Hepatocyte (in vitro differentiated cells): ENCODE results near the gene DPP10. TPM values are rescaled to one million over a fixed set of nuclear protein-coding genes. Genes with fewer than 3 reads are reported as not detected.

Source experiments
- DNase-seq: peaks from one replicate; pipeline ENCODE4 v3.0.0-alpha.2; 2016; ENCODE audit warnings: low spot score
- H2AFZ ChIP-seq: fragments of 200-600 bp; sonication (generic); 2 replicates; pipeline ENCODE4 v1.6.0; 2016; ENCODE audit warnings: antibody characterized with exemption, mild to moderate bottlenecking
- H3K27ac ChIP-seq: fragments of 200-600 bp; sonication (generic); 2 replicates; pipeline ENCODE4 v1.5.1; 2016; ENCODE audit warnings: mild to moderate bottlenecking
- H3K27me3 ChIP-seq: fragments of 200-600 bp; sonication (generic); 2 replicates; pipeline ENCODE4 v1.6.1; 2016
- H3K36me3 ChIP-seq: fragments of 200-600 bp; sonication (generic); replicated peaks from 2 replicates; pipeline ENCODE4 v1.5.1; 2016; ENCODE audit warnings: low read depth; ENCODE audit not compliant: insufficient read depth
- H3K4me1 ChIP-seq: fragments of 200-600 bp; sonication (generic); 2 replicates; pipeline ENCODE4 v1.5.1; 2016; ENCODE audit warnings: mild to moderate bottlenecking, moderate library complexity; ENCODE audit not compliant: insufficient read depth
- H3K4me2 ChIP-seq: fragments of 200-600 bp; sonication (generic); 2 replicates; pipeline ENCODE4 v1.6.0; 2016
- H3K4me3 ChIP-seq: fragments of 200-600 bp; sonication (generic); 2 replicates; pipeline ENCODE4 v1.5.1; 2016; ENCODE audit warnings: mild to moderate bottlenecking
- H3K79me2 ChIP-seq: fragments of 200-600 bp; sonication (generic); 2 replicates; pipeline ENCODE4 v1.6.0; 2017; ENCODE audit warnings: mild to moderate bottlenecking
- H3K9me2 ChIP-seq: fragments of 200-600 bp; sonication (generic); replicated peaks from 2 replicates; pipeline ENCODE4 v1.6.0; 2017; ENCODE audit warnings: mild to moderate bottlenecking; ENCODE audit not compliant: insufficient read depth
- H3K9me3 ChIP-seq: fragments of 200-600 bp; sonication (generic); 2 replicates; pipeline ENCODE4 v1.5.1; 2016; ENCODE audit warnings: low read depth, mild to moderate bottlenecking
- H4K20me1 ChIP-seq: fragments of 200-600 bp; sonication (generic); 2 replicates; pipeline ENCODE4 v1.6.0; 2016; ENCODE audit warnings: mild to moderate bottlenecking; ENCODE audit not compliant: insufficient read depth, poor library complexity, severe bottlenecking
- EZH2 ChIP-seq: fragments of 200-600 bp; sonication (generic); IDR thresholded peaks from 2 replicates; pipeline ENCODE4 v1.6.1; 2016; ENCODE audit warnings: antibody characterized with exemption, mild to moderate bottlenecking, borderline replicate concordance
- EZH2phosphoT487 ChIP-seq: fragments of 200-600 bp; sonication (generic); IDR thresholded peaks from one replicate; pipeline ENCODE4 v1.6.1; 2018; ENCODE audit warnings: antibody characterized with exemption, mild to moderate bottlenecking, low read depth, moderate library complexity; ENCODE audit not compliant: unreplicated experiment, severe bottlenecking
- WGBS: methylation state at CpG from one replicate; pipeline ENCODE4 v1.1.6; 2016; ENCODE audit warnings: low lambda C conversion rate; ENCODE audit errors: missing lambda C conversion rate; 5-methylcytosine and 5-hydroxymethylcytosine counted together
- polyA plus RNA-seq: library from polyadenylated mRNA; unstranded; fragments of >200 nt; fragmentation: Nextera tagmentation; extraction: Ambion mirVana; gene quantifications from 2 replicates; pipeline ENCODE4 v1.2.1, GENCODE V29; 2016
- total RNA-seq: library from RNA; depleted of rRNA; stranded (reverse); fragments of >200 nt; gene quantifications from 2 replicates; pipeline ENCODE4 v1.2.3, GENCODE V29; 2014
- TF ChIP-seq, protein P1 (sequence below): fragments of 200-600 bp; sonication (generic); IDR thresholded peaks from 2 replicates; pipeline ENCODE4 v1.5.1; 2016; ENCODE audit warnings: antibody characterized with exemption, mild to moderate bottlenecking; ENCODE audit not compliant: poor library complexity

DPP10 gene
- total and polyA plus RNA-seq, 2 experiments from 2014 or later: 5.0 to 15.7 TPM

DNA sequence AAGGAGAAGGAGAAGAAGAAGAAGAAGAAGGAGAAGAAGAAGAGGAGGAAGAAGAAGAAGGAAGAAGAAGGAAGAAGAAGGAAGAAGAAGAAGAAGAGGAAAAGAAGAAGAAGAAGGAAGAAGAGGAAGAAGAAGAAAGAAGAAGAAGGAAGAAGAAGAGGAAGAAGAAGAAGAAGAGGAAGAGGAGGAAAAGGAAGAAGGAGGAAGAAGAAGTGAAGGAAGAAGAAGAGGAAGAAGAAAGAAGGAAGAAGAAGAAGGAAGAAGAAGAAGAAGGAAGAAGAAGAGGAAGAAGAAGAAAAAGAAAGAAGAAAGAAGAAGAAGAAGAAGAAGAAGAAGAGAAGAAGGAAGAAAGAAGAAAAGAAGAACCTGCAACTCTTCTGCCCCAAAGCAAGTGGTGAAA lies 942.0 kb downstream of the DPP10 start:
- Histone ChIP-seq H3K27me3 (no peaks in the 10 kb centered on the region), H3K9me2 (no peaks in the 10 kb centered on the region), H3K4me1 (peaks cover 7% of the 10 kb centered on the region), H3K36me3 (no peaks in the 10 kb centered on the region), H3K4me3 (no peak overlapping the region), H4K20me1 (no peaks in the 10 kb centered on the region), H3K4me2 (no peak overlapping the region), H3K27ac (no peak overlapping the region), H3K79me2 (no peaks in the 10 kb centered on the region), H3K9me3 (no peaks in the 10 kb centered on the region), H2AFZ (no peak overlapping the region)
- TF ChIP-seq EZH2 (no peak), EZH2phosphoT487 (no peak)
- TF ChIP-seq, protein P1, sequence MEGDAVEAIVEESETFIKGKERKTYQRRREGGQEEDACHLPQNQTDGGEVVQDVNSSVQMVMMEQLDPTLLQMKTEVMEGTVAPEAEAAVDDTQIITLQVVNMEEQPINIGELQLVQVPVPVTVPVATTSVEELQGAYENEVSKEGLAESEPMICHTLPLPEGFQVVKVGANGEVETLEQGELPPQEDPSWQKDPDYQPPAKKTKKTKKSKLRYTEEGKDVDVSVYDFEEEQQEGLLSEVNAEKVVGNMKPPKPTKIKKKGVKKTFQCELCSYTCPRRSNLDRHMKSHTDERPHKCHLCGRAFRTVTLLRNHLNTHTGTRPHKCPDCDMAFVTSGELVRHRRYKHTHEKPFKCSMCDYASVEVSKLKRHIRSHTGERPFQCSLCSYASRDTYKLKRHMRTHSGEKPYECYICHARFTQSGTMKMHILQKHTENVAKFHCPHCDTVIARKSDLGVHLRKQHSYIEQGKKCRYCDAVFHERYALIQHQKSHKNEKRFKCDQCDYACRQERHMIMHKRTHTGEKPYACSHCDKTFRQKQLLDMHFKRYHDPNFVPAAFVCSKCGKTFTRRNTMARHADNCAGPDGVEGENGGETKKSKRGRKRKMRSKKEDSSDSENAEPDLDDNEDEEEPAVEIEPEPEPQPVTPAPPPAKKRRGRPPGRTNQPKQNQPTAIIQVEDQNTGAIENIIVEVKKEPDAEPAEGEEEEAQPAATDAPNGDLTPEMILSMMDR: no peak
- no peak for DNase-seq

DNA sequence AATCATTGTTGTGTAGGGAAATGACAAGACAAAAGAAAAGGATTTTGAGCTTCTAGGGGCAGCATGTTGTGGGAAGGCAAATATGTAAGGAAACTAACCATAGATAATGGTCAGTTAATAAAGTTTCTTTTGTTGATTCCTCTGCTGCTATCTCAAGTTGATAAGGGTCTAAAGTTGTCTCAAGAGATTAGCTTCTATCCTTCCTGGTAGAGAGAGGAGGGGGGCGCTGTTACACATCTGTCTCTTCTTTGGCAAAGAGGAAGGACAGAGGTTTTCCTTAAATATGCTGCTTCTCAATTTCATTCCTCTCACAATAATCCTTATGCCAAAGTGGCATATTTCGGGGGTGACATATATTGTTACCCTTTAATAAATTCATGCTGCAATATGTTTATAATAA lies 944.0 kb downstream of the DPP10 start:
- no peaks in the 10 kb centered on the region for H3K36me3 ChIP-seq
- H3K4me3 ChIP-seq: no peak overlapping the region
- WGBS: 69% methylated on average over 2 of the region's 2 CpGs
- H2AFZ ChIP-seq: no peak overlapping the region
- DNase-seq: no peak
- TF ChIP-seq, protein P1: no peak
- no peak for TF ChIP-seq EZH2
- no peak for TF ChIP-seq EZH2phosphoT487
- H3K79me2 ChIP-seq: no peaks in the 10 kb centered on the region
- no peaks in the 10 kb centered on the region for H3K9me3 ChIP-seq
- H3K27me3 ChIP-seq: no peaks in the 10 kb centered on the region
- no peak overlapping the region for H3K27ac ChIP-seq
- no peaks in the 10 kb centered on the region for H4K20me1 ChIP-seq
- no peaks in the 10 kb centered on the region for H3K9me2 ChIP-seq
- H3K4me2 ChIP-seq: no peak overlapping the region
- H3K4me1 ChIP-seq: peaks cover 7% of the 10 kb centered on the region

DNA sequence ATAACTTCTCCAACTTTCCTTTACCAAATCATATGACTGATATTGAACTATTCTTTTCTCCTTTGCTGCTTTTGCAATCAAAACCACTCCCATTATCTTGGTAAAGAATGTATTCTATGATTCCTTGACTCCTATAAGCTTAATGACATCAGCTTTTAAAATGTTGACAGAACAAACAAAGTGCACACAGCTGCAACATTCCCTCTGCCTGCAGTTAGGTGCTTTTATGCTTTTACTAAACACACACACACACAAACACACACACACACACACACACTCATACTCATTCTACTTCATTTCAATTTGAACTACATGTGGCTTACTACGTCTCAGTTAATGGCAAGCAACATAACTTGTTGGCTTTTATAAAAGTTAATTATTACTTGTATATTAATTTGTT lies 946.6 kb downstream of the DPP10 start:
- Histone ChIP-seq H2AFZ (no peak overlapping the region), H3K27me3 (no peaks in the 10 kb centered on the region), H4K20me1 (no peaks in the 10 kb centered on the region), H3K4me3 (no peak overlapping the region), H3K4me1 (peaks cover 7% of the 10 kb centered on the region), H3K9me3 (no peaks in the 10 kb centered on the region), H3K36me3 (no peaks in the 10 kb centered on the region), H3K4me2 (peak overlapping the region; percentile 35), H3K27ac (no peak overlapping the region), H3K9me2 (no peaks in the 10 kb centered on the region), H3K79me2 (no peaks in the 10 kb centered on the region)
- 55% methylated on average over 1 of the region's 1 CpG for WGBS
- DNase-seq: peak; percentile 21
- no peak for TF ChIP-seq EZH2phosphoT487
- no peak for TF ChIP-seq EZH2
- TF ChIP-seq, protein P1: no peak
